Mesenchymal stem cell (in vitro differentiated cells and primary cell): ENCODE measurements around the gene PML.
"Not testable (repeated sequence)": the region's sequence is repeated elsewhere in the genome, so short reads cannot be mapped to it uniquely, and the experiment has no call there.

Experiments used
- DNase-seq: peaks from one replicate; pipeline ENCODE4 v3.0.0-alpha.2; 2013
- H2AFZ ChIP-seq: one replicate; pipeline ENCODE4 v1.6.1; 2013; ENCODE audit warnings: low read depth, mild to moderate bottlenecking, control low read depth, inconsistent platforms, low read length, moderate library complexity
- H2AK5ac ChIP-seq: 2 replicates; pipeline ENCODE4 v1.6.1; 2013; ENCODE audit warnings: low read length, moderate library complexity, mild to moderate bottlenecking, inconsistent platforms; ENCODE audit not compliant: severe bottlenecking
- H2BK120ac ChIP-seq: one replicate; pipeline ENCODE4 v1.6.1; 2013; ENCODE audit warnings: low read depth, mild to moderate bottlenecking, inconsistent platforms, low read length, moderate library complexity
- H2BK12ac ChIP-seq, 2 experiments: one replicate each; pipeline ENCODE4 v1.6.1; 2013; ENCODE audit warnings: inconsistent platforms in 2 of 2, low read length in 2 of 2, mild to moderate bottlenecking in 2 of 2, moderate library complexity in 2 of 2, control low read depth in 1 of 2
- H2BK15ac ChIP-seq: one replicate; pipeline ENCODE4 v1.6.1; 2013; ENCODE audit warnings: mild to moderate bottlenecking, low read depth, inconsistent platforms; ENCODE audit not compliant: poor library complexity, severe bottlenecking
- H2BK5ac ChIP-seq: 2 replicates; pipeline ENCODE4 v1.6.1; 2013; ENCODE audit warnings: low read depth, mild to moderate bottlenecking, low read length, control low read depth, inconsistent platforms; ENCODE audit not compliant: poor library complexity, severe bottlenecking
- H3K14ac ChIP-seq, 2 experiments: one replicate each; pipeline ENCODE4 v1.6.1; 2013; ENCODE audit warnings: inconsistent platforms in 2 of 2, low read length in 2 of 2, control low read depth in 1 of 2, mild to moderate bottlenecking in 1 of 2, moderate library complexity in 1 of 2
- H3K18ac ChIP-seq, 2 experiments: one replicate each; pipeline ENCODE4 v1.6.1; 2013; ENCODE audit warnings: inconsistent platforms in 2 of 2, low read length in 2 of 2, control low read depth in 1 of 2, low read depth in 1 of 2, mild to moderate bottlenecking in 1 of 2
- H3K23ac ChIP-seq, 2 experiments: one replicate each; pipeline ENCODE4 v1.6.1; 2013; ENCODE audit warnings: inconsistent platforms in 2 of 2, low read length in 2 of 2, mild to moderate bottlenecking in 2 of 2, moderate library complexity in 2 of 2, control low read depth in 1 of 2
- H3K27ac ChIP-seq: 2 replicates; pipeline ENCODE4 v1.5.1; 2013; ENCODE audit warnings: mild to moderate bottlenecking, moderate library complexity, low read length, control low read depth, inconsistent platforms; ENCODE audit not compliant: poor library complexity, severe bottlenecking
- H3K27me3 ChIP-seq, 2 experiments: 2 replicates each; pipeline versions ENCODE4 v1.6.1 to v1.7.0; 2013; ENCODE audit warnings: low read length in 2 of 2, mild to moderate bottlenecking in 2 of 2, moderate library complexity in 2 of 2, control low read depth in 1 of 2, inconsistent platforms in 1 of 2; ENCODE audit not compliant: control insufficient read depth in 1 of 2, insufficient read depth in 1 of 2
- H3K36me3 ChIP-seq, 2 experiments: 2 replicates each; pipeline versions ENCODE4 v1.6.1 to v1.7.0; 2013; ENCODE audit warnings: low read length in 2 of 2, control low read depth in 1 of 2, inconsistent platforms in 1 of 2, low read depth in 1 of 2, mild to moderate bottlenecking in 1 of 2; ENCODE audit not compliant: insufficient read depth in 2 of 2, control insufficient read depth in 1 of 2
- H3K4ac ChIP-seq, 2 experiments: one replicate each; pipeline ENCODE4 v1.6.1; 2013; ENCODE audit warnings: inconsistent platforms in 2 of 2, low read length in 2 of 2, mild to moderate bottlenecking in 2 of 2, moderate library complexity in 2 of 2, control low read depth in 1 of 2, low read depth in 1 of 2
- H3K4me1 ChIP-seq: 2 replicates; pipeline ENCODE4 v1.6.1; 2013; ENCODE audit warnings: low read depth, low read length, control low read depth; ENCODE audit not compliant: control insufficient read depth, insufficient read depth
- H3K4me2 ChIP-seq: 2 replicates; pipeline ENCODE4 v1.6.1; 2013; ENCODE audit warnings: low read length, mild to moderate bottlenecking, inconsistent platforms; ENCODE audit not compliant: poor library complexity, severe bottlenecking
- H3K4me3 ChIP-seq, 2 experiments: 2 replicates each; pipeline versions ENCODE4 v1.5.1 to v1.7.0; 2013; ENCODE audit warnings: low read length in 2 of 2, mild to moderate bottlenecking in 2 of 2, control low read depth in 1 of 2, low read depth in 1 of 2; ENCODE audit not compliant: insufficient read depth in 1 of 2
- H3K79me1 ChIP-seq: replicated peaks from 2 replicates; pipeline ENCODE4 v1.6.1; 2013; ENCODE audit warnings: mild to moderate bottlenecking, control low read depth, low read length, inconsistent platforms; ENCODE audit not compliant: poor library complexity, severe bottlenecking
- H3K9ac ChIP-seq: 2 replicates; pipeline ENCODE4 v1.7.0; 2013; ENCODE audit warnings: mild to moderate bottlenecking, low read length, moderate library complexity
- H3K9me3 ChIP-seq: 2 replicates; pipeline ENCODE4 v1.7.0; 2013; ENCODE audit warnings: mild to moderate bottlenecking, low read length; ENCODE audit not compliant: control insufficient read depth
- H4K8ac ChIP-seq: one replicate; pipeline ENCODE4 v1.6.1; 2013; ENCODE audit warnings: inconsistent platforms, mild to moderate bottlenecking, low read length, moderate library complexity
- H4K91ac ChIP-seq: one replicate; pipeline ENCODE4 v1.6.1; 2013; ENCODE audit warnings: mild to moderate bottlenecking, low read length, inconsistent platforms
- WGBS: methylation state at CpG from one replicate; pipeline ENCODE4 v1.1.7; 2013; ENCODE audit warnings: mixed read lengths; 5-methylcytosine and 5-hydroxymethylcytosine counted together

Gene PML

DNA sequence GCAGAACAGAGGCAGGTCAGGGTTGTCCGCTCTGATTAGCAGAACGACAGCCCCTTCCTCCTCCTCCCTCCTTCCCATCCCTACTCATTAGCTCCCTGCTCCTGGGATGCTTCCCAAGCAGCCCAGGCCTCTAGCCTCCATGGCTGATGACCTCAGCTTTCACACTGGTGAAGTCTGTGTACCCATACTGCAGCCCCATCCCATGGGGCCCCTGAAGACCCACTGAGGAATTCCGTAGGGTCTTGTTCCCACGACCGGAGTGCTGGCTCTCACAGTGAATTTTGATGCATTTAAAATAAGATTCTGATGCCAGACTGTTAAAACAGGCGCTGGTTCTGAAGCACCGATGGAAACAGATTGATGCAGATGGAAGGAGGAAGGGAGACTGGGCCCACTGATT is 51.8 kb downstream of the PML start:
- Histone ChIP-seq H3K18ac (no peak overlapping the region), H2BK15ac (no peak overlapping the region), H2BK12ac (no peak overlapping the region), H3K36me3 (peaks cover 23 to 46% of the 10 kb centered on the region in 2 experiments), H3K23ac (no peak overlapping the region), H2AK5ac (no peak overlapping the region), H2BK5ac (no peak overlapping the region), H3K9me3 (no peaks in the 10 kb centered on the region), H3K27ac (no peak overlapping the region), H2AFZ (no peak overlapping the region), H3K14ac (no peak overlapping the region), H2BK120ac (no peak overlapping the region), H4K91ac (no peak overlapping the region), H4K8ac (no peak overlapping the region), H3K79me1 (peaks cover 4% of the 10 kb centered on the region), H3K27me3 (no peaks in the 10 kb centered on the region), H3K4me3 (no peak overlapping the region), H3K9ac (no peak overlapping the region), H3K4ac (no peak overlapping the region), H3K4me2 (no peak overlapping the region), H3K4me1 (peaks cover 20% of the 10 kb centered on the region)
- 87% methylated on average over 7 of the region's 7 CpGs for WGBS
- no peak for DNase-seq

DNA sequence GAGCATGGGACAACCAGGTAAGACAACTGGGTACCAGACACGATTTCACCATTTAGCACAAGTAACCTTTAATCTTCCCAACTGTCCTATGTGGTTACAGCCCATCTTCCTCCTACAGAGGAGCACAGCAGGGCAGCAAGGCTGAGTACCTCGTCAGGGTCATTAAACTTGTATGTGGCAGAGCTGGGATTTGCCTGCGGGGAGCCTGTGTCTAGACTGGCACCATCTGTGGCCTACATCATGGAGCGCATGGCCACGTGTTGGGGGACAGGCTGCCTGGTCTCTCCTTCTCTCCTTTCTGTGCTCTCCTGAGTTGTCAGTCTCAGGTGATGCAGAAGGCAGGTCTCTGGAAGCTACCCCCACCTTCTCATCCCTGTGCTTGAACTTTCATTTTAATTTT is 55.6 kb downstream of the PML start:
- peak overlapping the region; percentile 57 for H4K8ac ChIP-seq
- H3K27ac ChIP-seq, result no peak overlapping the region
- H2BK12ac ChIP-seq, result peak overlapping the region; percentile 23 to 29
- H2BK15ac ChIP-seq, result no peak overlapping the region
- no peak overlapping the region for H2AFZ ChIP-seq
- no peak overlapping the region for H3K14ac ChIP-seq
- H3K23ac ChIP-seq, result no peak overlapping the region
- peak overlapping the region; percentile 62 for H2AK5ac ChIP-seq
- H3K27me3 ChIP-seq, result no peaks in the 10 kb centered on the region
- peaks cover 0 to 8% of the 10 kb centered on the region in 2 experiments for H3K36me3 ChIP-seq
- no peak overlapping the region for H3K4ac ChIP-seq
- no peak overlapping the region for H3K4me2 ChIP-seq
- peak overlapping the region; percentile 40 for H4K91ac ChIP-seq
- peaks cover 20% of the 10 kb centered on the region for H3K4me1 ChIP-seq
- no peak overlapping the region for H2BK5ac ChIP-seq
- H2BK120ac ChIP-seq, result peak overlapping the region; percentile 9
- H3K4me3 ChIP-seq, result no peak overlapping the region
- no peaks in the 10 kb centered on the region for H3K9me3 ChIP-seq
- H3K9ac ChIP-seq, result peak overlapping the region; percentile 78
- H3K18ac ChIP-seq, result no peak overlapping the region
- 78% methylated on average over 5 of the region's 5 CpGs for WGBS
- H3K79me1 ChIP-seq, result no peaks in the 10 kb centered on the region
- DNase-seq, result no peak

DNA sequence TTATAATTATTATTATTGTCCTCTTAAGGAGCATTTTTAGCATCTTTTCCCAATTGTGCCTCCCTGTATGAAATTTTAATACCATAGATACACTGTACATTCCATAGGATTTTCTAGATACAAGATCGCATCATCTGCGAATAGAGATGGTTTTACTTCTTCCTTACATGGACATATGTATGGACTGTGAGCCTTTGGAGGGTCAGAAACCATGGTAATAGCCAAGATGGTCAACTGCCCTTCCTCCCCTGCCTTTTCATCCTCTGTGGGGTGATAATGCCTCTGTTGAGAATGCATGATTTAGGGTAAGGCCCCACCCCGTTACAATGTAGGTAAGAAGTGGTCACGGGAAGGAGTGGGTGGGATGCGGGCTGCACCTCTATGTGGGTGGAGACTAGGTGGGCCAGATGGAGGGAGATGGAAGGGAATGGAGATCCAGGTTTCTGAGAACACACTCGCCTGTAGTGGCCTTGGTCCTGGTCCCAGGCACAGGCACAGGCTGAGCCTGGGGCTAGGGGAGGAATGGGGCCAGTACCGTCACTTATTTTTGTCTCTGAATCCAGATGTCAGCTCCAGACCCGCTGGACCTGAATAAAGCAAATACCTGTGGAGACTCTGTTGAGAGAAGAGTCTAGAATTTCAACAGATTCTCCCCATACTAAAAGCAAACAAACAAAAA is 56.2 kb downstream of the PML start:
- H2BK15ac ChIP-seq, result peak overlapping the region; percentile 78
- no peaks in the 10 kb centered on the region for H3K27me3 ChIP-seq

DNA sequence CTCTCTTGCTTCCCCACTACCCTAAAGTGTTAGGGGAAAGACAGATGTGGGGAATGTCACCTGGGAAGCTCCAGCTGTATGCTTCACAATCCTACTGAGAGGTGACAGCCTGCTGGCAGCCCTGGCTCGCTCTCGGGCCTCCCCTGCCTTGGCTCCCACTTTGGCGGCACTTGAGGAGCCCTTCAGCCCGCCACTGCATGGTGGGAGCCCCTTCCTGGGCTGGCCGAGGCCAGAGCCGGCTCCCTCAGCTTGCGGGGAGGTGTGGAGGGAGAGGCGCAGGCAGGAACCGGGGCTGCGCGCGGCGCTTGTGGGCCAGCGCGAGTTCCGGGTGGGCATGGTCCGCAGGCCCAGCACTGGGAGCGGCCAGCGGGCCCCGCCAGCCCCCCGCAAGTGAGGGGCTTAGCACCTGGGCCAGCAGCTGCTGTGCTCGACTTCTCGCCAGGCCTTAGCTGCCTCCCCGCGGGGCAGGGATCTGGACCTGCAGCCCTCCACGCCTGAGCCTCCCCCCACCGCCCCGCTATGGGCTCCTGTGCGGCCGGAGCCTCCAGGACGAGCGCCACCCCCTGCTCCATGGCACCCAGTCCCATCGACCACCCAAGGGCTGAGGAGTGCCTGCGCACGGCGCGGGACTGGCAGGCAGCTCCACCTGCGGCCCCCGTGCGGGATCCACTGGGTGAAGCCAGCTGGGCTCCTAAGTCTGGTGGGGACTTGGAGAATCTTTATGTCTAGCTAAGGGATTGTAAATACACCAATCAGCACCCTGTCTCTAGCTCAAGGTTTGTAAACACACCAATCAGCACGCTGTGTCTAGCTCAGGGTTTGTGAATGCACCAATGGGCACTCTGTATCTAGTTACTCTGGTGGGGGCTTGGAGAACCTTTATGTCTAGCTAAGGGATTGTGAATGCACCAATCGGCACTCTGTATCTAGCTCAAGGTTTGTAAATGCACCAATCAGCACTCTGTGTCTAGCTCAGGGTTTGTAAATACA is 58.0 kb downstream of the PML start:
- not testable (repeated sequence) for H2BK15ac ChIP-seq, H3K23ac ChIP-seq, H3K4me3 ChIP-seq, H3K36me3 ChIP-seq, H2AFZ ChIP-seq, H4K8ac ChIP-seq, DNase-seq, H3K27ac ChIP-seq, H3K9me3 ChIP-seq, H2BK120ac ChIP-seq, H3K27me3 ChIP-seq, H2BK5ac ChIP-seq, H3K79me1 ChIP-seq, H3K4me2 ChIP-seq, H3K14ac ChIP-seq
- Histone ChIP-seq H3K18ac (peak overlapping the region in 1 of 2 experiments; percentile 71), H4K91ac (peak overlapping the region; percentile 54), H3K4me1 (peaks cover 19% of the 10 kb centered on the region), H2AK5ac (peak overlapping the region; percentile 60), H2BK12ac (peak overlapping the region; percentile 30 to 79), H3K4ac (peak overlapping the region in 1 of 2 experiments; percentile 90), H3K9ac (peak overlapping the region; percentile 65)
- WGBS, result 88% methylated on average over 22 of the region's 42 CpGs

More for the DNA sequence above, 56.2 kb downstream of the PML start:
- H3K4me2 ChIP-seq, result no peak overlapping the region
- H4K8ac ChIP-seq, result peak overlapping the region; percentile 70
- peaks cover 0 to 2% of the 10 kb centered on the region in 2 experiments for H3K36me3 ChIP-seq
- no peaks in the 10 kb centered on the region for H3K9me3 ChIP-seq
- no peak overlapping the region for H2BK5ac ChIP-seq
- H3K4ac ChIP-seq, result peak overlapping the region in 1 of 2 experiments; percentile 86
- peak overlapping the region; percentile 54 to 92 for H3K18ac ChIP-seq
- peaks cover 20% of the 10 kb centered on the region for H3K4me1 ChIP-seq
- H3K9ac ChIP-seq, result peak overlapping the region; percentile 78
- no peak for DNase-seq
- H3K79me1 ChIP-seq, result no peaks in the 10 kb centered on the region
- peak overlapping the region in 1 of 2 experiments; percentile 39 for H3K4me3 ChIP-seq
- peak overlapping the region; percentile 33 for H2AFZ ChIP-seq
- no peak overlapping the region for H2AK5ac ChIP-seq
- H3K23ac ChIP-seq, result peak overlapping the region in 1 of 2 experiments; percentile 34
- H3K27ac ChIP-seq, result peak overlapping the region; percentile 52
- H4K91ac ChIP-seq, result peak overlapping the region; percentile 5
- no peak overlapping the region for H2BK120ac ChIP-seq
- peak overlapping the region; percentile 76 to 83 for H2BK12ac ChIP-seq
- peak overlapping the region in 1 of 2 experiments; percentile 42 for H3K14ac ChIP-seq
- 90% methylated on average over 5 of the region's 8 CpGs for WGBS
